Skin of body (tissue), 3 donors: Measurements from ENCODE around the gene SCAP. TPM values are rescaled to one million over a fixed set of nuclear protein-coding genes. Genes with fewer than 3 reads are reported as not detected.

Source experiments
- DNase-seq: peaks from one replicate; lab custom pipeline; 2025; lab: John Stamatoyannopoulos, UW
- small RNA-seq: library from RNA; depleted of rRNA; stranded (forward); fragments of <200 nt; gene quantifications from one replicate; pipeline ENCODE3, GENCODE V24; 2014; ENCODE audit warnings: low replicate concordance
- total RNA-seq: library from RNA; depleted of rRNA; stranded (reverse); fragments of >200 nt; gene quantifications from one replicate; pipeline ENCODE4 v1.2.3, GENCODE V29; 2014

The SCAP gene
- total RNA-seq, 1 donor from 2014 or later: 44.6 TPM

- DNase-seq: no peak
Observed at GRCh38 chr3:47366833-47367232, 108.9 kb downstream of the SCAP start.

- DNase-seq: peak; percentile 79
Observed at GRCh38 chr3:47365213-47366153, 110.3 kb downstream of the SCAP start.

Small RNA genes lying within 50 kb of the gene (small RNA-seq; reads per million reads assigned to genes)
- gene AC099778.2: not detected

Other genes with a start within 250 kb of the SCAP start
- gene KIF9, start 193.1 kb downstream of the SCAP start, total RNA-seq: 2.1 TPM
- gene KLHL18, start 193.0 kb downstream of the SCAP start, total RNA-seq: 14.0 TPM
- gene PTPN23, start 94.9 kb downstream of the SCAP start, total RNA-seq: 17.4 TPM
- gene ELP6, start 37.8 kb upstream of the SCAP start, total RNA-seq: 17.6 TPM
- 1.2 TPM for gene CSPG5, start 102.9 kb upstream of the SCAP start, total RNA-seq